H1 (cell line): Measurements from ENCODE around the gene CACNA1D. TPM values are rescaled to one million over a fixed set of nuclear protein-coding genes. Genes with fewer than 3 reads are reported as not detected.

ENCODE experiments used
- CTCF ChIA-PET: fragments of 300-600 bp; sonication (Branson Sonifier 250); formaldehyde crosslinking; loops from one replicate; lab custom pipeline; 2021; ENCODE audit not compliant: partially characterized antibody; lab: Charles Lee
- POLR2A ChIA-PET: fragments of 300-600 bp; sonication (Branson Sonifier 250); formaldehyde crosslinking; loops from one replicate; lab custom pipeline; 2021; ENCODE audit warnings: inconsistent platforms; ENCODE audit not compliant: partially characterized antibody; lab: Charles Lee
- DNase-seq, 2 experiments: peaks; one replicate each; pipeline versions ENCODE4 v3.0.0 to v3.0.0-alpha.2; 2010 to 2022; ENCODE audit warnings: low spot score in 2 of 2, low read depth in 1 of 2, mixed read lengths in 1 of 2
- FAIRE-seq: peaks from 2 replicates; lab custom pipeline; 2011; peaks lifted over from hg19 to GRCh38; lab: Jason Lieb, UNC
- H2AFZ ChIP-seq: 2 replicates; pipeline ENCODE4 v1.8.1; 2012; ENCODE audit warnings: low read length, inconsistent platforms
- H2AK5ac ChIP-seq: 2 replicates; pipeline ENCODE4 v1.6.1; 2013; ENCODE audit warnings: low read depth, low read length
- H2BK120ac ChIP-seq: replicated peaks from 2 replicates; pipeline ENCODE3; 2013; ENCODE audit warnings: low read depth, low read length, inconsistent platforms
- H2BK12ac ChIP-seq: 2 replicates; pipeline ENCODE4 v1.6.1; 2013; ENCODE audit warnings: low read depth, low read length
- H2BK15ac ChIP-seq: 2 replicates; pipeline ENCODE4 v1.6.1; 2013; ENCODE audit warnings: low read length
- H2BK20ac ChIP-seq: 2 replicates; pipeline ENCODE4 v1.6.1; 2013; ENCODE audit warnings: low read length
- H2BK5ac ChIP-seq: 2 replicates; pipeline ENCODE4 v1.6.1; 2013; ENCODE audit warnings: low read depth, low read length
- H3K14ac ChIP-seq: 2 replicates; pipeline ENCODE4 v1.6.1; 2013; ENCODE audit warnings: inconsistent platforms; ENCODE audit not compliant: insufficient read length
- H3K18ac ChIP-seq: 2 replicates; pipeline ENCODE4 v1.6.1; 2013; ENCODE audit warnings: low read length; ENCODE audit errors: extremely low read depth
- H3K23ac ChIP-seq: 2 replicates; pipeline ENCODE4 v1.6.1; 2013; ENCODE audit warnings: inconsistent platforms; ENCODE audit not compliant: insufficient read length
- H3K23me2 ChIP-seq: 2 replicates; pipeline ENCODE4 v1.6.1; 2013; ENCODE audit warnings: low read depth, low read length
- H3K27ac ChIP-seq: 2 replicates; pipeline ENCODE4 v1.6.1; 2011; ENCODE audit warnings: low read depth, low read length, inconsistent platforms
- H3K27me3 ChIP-seq, 4 experiments: replicated peaks in 1 of 4; 1 replicate in 1 of 4; 2 replicates in 3 of 4; pipeline versions ENCODE4 v1.6.1 to v1.8.1; 2011 to 2013; ENCODE audit warnings: low read length in 3 of 4, mild to moderate bottlenecking in 3 of 4, inconsistent platforms in 2 of 4, mixed read lengths in 2 of 4, moderate library complexity in 1 of 4; ENCODE audit not compliant: control insufficient read depth in 3 of 4, insufficient read depth in 3 of 4; ENCODE audit errors: extremely low read depth in 1 of 4
- H3K36me3 ChIP-seq, 4 experiments: 2 replicates each; pipeline versions ENCODE4 v1.6.1 to v1.8.1; 2011 to 2013; ENCODE audit warnings: mild to moderate bottlenecking in 4 of 4, low read length in 3 of 4, moderate library complexity in 2 of 4, control low read depth in 1 of 4, inconsistent platforms in 1 of 4; ENCODE audit not compliant: insufficient read depth in 4 of 4, control insufficient read depth in 2 of 4
- H3K4ac ChIP-seq: replicated peaks from 2 replicates; pipeline ENCODE3; 2013; ENCODE audit warnings: low read length, low read depth, mixed read lengths, inconsistent platforms; ENCODE audit not compliant: insufficient read length
- H3K4me1 ChIP-seq, 4 experiments: replicated peaks in 1 of 4; 1 replicate in 1 of 4; 2 replicates in 3 of 4; pipeline versions ENCODE4 v1.6.1 to v1.8.1; 2011 to 2013; ENCODE audit warnings: low read length in 3 of 4, inconsistent platforms in 2 of 4, mixed read lengths in 1 of 4; ENCODE audit not compliant: insufficient read depth in 4 of 4, control insufficient read depth in 3 of 4
- H3K4me2 ChIP-seq, 2 experiments: 2 replicates each; pipeline versions ENCODE4 v1.6.1 to v1.8.1; 2011 to 2013; ENCODE audit warnings: low read depth in 2 of 2, low read length in 2 of 2, control low read depth in 1 of 2, inconsistent platforms in 1 of 2, mild to moderate bottlenecking in 1 of 2; ENCODE audit not compliant: insufficient read depth in 1 of 2
- H3K4me3 ChIP-seq, 4 experiments: fragments of 200-600, 300-600 bp in 1 of 4; sonication (generic), shearing (Covaris generic), sonication (Bioruptor Twin) in 1 of 4; 2 replicates each; pipeline versions ENCODE4 v1.5.1 to v1.8.1; 2011 to 2016; ENCODE audit warnings: low read length in 4 of 4, low read depth in 3 of 4, control low read depth in 2 of 4, inconsistent platforms in 2 of 4, mild to moderate bottlenecking in 2 of 4, mixed read lengths in 1 of 4, moderate library complexity in 1 of 4; ENCODE audit not compliant: insufficient read depth in 2 of 4; ENCODE audit errors: extremely low read depth in 1 of 4
- H3K56ac ChIP-seq: replicated peaks from 2 replicates; pipeline ENCODE3; 2013; ENCODE audit warnings: low read depth, mild to moderate bottlenecking, mixed read lengths, low read length, inconsistent platforms; ENCODE audit not compliant: insufficient read length
- H3K79me1 ChIP-seq: 2 replicates; pipeline ENCODE4 v1.6.1; 2013; ENCODE audit warnings: low read depth, low read length, control low read depth
- H3K79me2 ChIP-seq, 2 experiments: 2 replicates each; pipeline versions ENCODE4 v1.6.1 to v1.8.1; 2012 to 2013; ENCODE audit warnings: low read length in 2 of 2, mild to moderate bottlenecking in 2 of 2, inconsistent platforms in 1 of 2; ENCODE audit not compliant: insufficient read depth in 2 of 2, control insufficient read depth in 1 of 2
- H3K9ac ChIP-seq, 4 experiments: replicated peaks in 1 of 4; 1 replicate in 1 of 4; 2 replicates in 3 of 4; pipeline versions ENCODE4 v1.6.1 to v1.8.1; 2011 to 2013; ENCODE audit warnings: low read depth in 3 of 4, low read length in 3 of 4, control low read depth in 2 of 4, mild to moderate bottlenecking in 2 of 4, moderate library complexity in 2 of 4, inconsistent platforms in 1 of 4; ENCODE audit errors: extremely low read depth in 1 of 4
- H3K9me3 ChIP-seq, 2 experiments: 2 replicates each; pipeline versions ENCODE4 v1.6.1 to v1.8.1; 2012 to 2013; ENCODE audit warnings: mild to moderate bottlenecking in 2 of 2, moderate library complexity in 2 of 2, control low read depth in 1 of 2, inconsistent platforms in 1 of 2, low read depth in 1 of 2, low read length in 1 of 2, mixed read lengths in 1 of 2; ENCODE audit not compliant: insufficient read depth in 2 of 2
- H4K20me1 ChIP-seq, 2 experiments: replicated peaks in 1 of 2; 2 replicates each; pipeline versions ENCODE3 to v1.8.1; 2011 to 2013; ENCODE audit warnings: inconsistent platforms in 2 of 2, low read length in 2 of 2, mild to moderate bottlenecking in 1 of 2; ENCODE audit not compliant: insufficient read depth in 2 of 2, control insufficient read depth in 1 of 2
- H4K5ac ChIP-seq: 2 replicates; pipeline ENCODE4 v1.6.1; 2013; ENCODE audit warnings: low read length, low read depth, mixed read lengths, inconsistent platforms; ENCODE audit not compliant: insufficient read length
- H4K8ac ChIP-seq: 2 replicates; pipeline ENCODE4 v1.8.0; 2013; ENCODE audit warnings: mild to moderate bottlenecking, moderate library complexity, low read length, inconsistent platforms; ENCODE audit not compliant: insufficient read depth; ENCODE audit errors: extremely low read depth
- H4K91ac ChIP-seq: replicated peaks from 2 replicates; pipeline ENCODE3; 2013; ENCODE audit warnings: low read length, mixed read lengths, inconsistent platforms; ENCODE audit not compliant: insufficient read length
- CBX5 ChIP-seq: fragments of 300-800, 300-1000 bp; sonication (generic); IDR thresholded peaks from 2 replicates; pipeline ENCODE4 v1.7.1; 2016; ENCODE audit warnings: antibody characterized with exemption, low read length, low read depth
- CBX8 ChIP-seq: fragments of 300-800, 300-1000 bp; sonication (generic); IDR thresholded peaks from 2 replicates; pipeline ENCODE4 v1.7.1; 2016; ENCODE audit warnings: low read depth, low read length, borderline replicate concordance
- CTBP2 ChIP-seq: IDR thresholded peaks from 2 replicates; pipeline ENCODE4 v1.7.0; 2011; ENCODE audit warnings: borderline replicate concordance, mild to moderate bottlenecking, moderate library complexity, mixed read lengths, low read length; ENCODE audit not compliant: insufficient read depth, insufficient read length
- E2F6 ChIP-seq: IDR thresholded peaks from 2 replicates; pipeline ENCODE4 v1.6.1; 2012; ENCODE audit warnings: inconsistent platforms
- MAX ChIP-seq: IDR thresholded peaks from 2 replicates; pipeline ENCODE4 v1.6.1; 2012; ENCODE audit warnings: inconsistent platforms
- POU5F1 ChIP-seq: IDR thresholded peaks from 2 replicates; pipeline ENCODE4 v1.6.1; 2011; ENCODE audit warnings: low read depth, mild to moderate bottlenecking, low read length, moderate library complexity
- TBP ChIP-seq: IDR thresholded peaks from 2 replicates; pipeline ENCODE4 v1.6.1; 2011; ENCODE audit warnings: low read depth, low read length, improper control_type of control experiment
- YY1 ChIP-seq: IDR thresholded peaks from 2 replicates; pipeline ENCODE4 v1.6.1; 2011; ENCODE audit warnings: low read depth, mild to moderate bottlenecking, low read length
- WGBS, 2 experiments: shearing (Covaris generic) in 1 of 2; methylation state at CpG; one replicate each; pipeline versions ENCODE4 v1.1.6 to v1.1.7; 2013 to 2015; ENCODE audit warnings: low lambda C conversion rate in 2 of 2, mixed read lengths in 2 of 2, inconsistent platforms in 1 of 2, low coverage in 1 of 2, missing lambda C conversion rate in 1 of 2; ENCODE audit not compliant: insufficient replicate concordance in 2 of 2, insufficient coverage in 1 of 2, insufficient read length in 1 of 2; ENCODE audit errors: extremely low coverage in 1 of 2, missing lambda C conversion rate in 1 of 2; 5-methylcytosine and 5-hydroxymethylcytosine counted together
- polyA plus RNA-seq, 7 experiments: library from polyadenylated mRNA; depleted of rRNA in 3 of 7; stranded (reverse) in 5 of 7; unstranded in 2 of 7; fragments of >200 nt in 5 of 7; fragments of 200-250 nt in 2 of 7; gene quantifications; 1 replicate in 5 of 7; 2 replicates in 1 of 7; 4 replicates in 1 of 7; pipeline versions ENCODE4 v1.2.1 to v1.2.3, GENCODE V29; 2011 to 2013; ENCODE audit warnings: missing spikeins in 2 of 7, mixed read lengths in 2 of 7
- total RNA-seq: library from RNA; stranded (reverse); fragmentation: NEBNext Ultra II Directional; extraction: Animal tissue kit (Norgen Biotek cat#: 25700); gene quantifications from 2 replicates; pipeline ENCODE4 v1.2.1, GENCODE V29; 2021

Gene CACNA1D
- total and polyA plus RNA-seq, 2 of the 8 experiments (the other 6 are each of a cell fraction or from before 2014, with no cell fraction given), result 2.0 to 2.9 TPM

GRCh38 chr3:53689681-53690080, 195.3 kb downstream of the CACNA1D start:
- no peak overlapping the region for H4K91ac ChIP-seq
- DNase-seq (peak in 1 of 2 experiments; percentile 10), FAIRE-seq (no peak)
- H3K79me1 ChIP-seq, result no peaks in the 10 kb centered on the region
- H4K8ac ChIP-seq, result no peak overlapping the region
- no peaks in the 10 kb centered on the region for H3K9me3 ChIP-seq
- H2BK20ac ChIP-seq, result no peak overlapping the region
- no peak overlapping the region for H4K5ac ChIP-seq
- no peak overlapping the region for H2BK12ac ChIP-seq
- no peaks in the 10 kb centered on the region for H4K20me1 ChIP-seq
- no peak overlapping the region for H3K4me3 ChIP-seq
- 79% methylated on average over 2 of the region's 2 CpGs; no CpG with 5 or more reads in 1 of the 2 experiments for WGBS, 2 experiments
- H2BK15ac ChIP-seq, result no peak overlapping the region
- no peak overlapping the region for H3K4ac ChIP-seq
- no peak overlapping the region for H2BK120ac ChIP-seq
- H3K4me1 ChIP-seq, result peaks cover 0 to 3% (median 0%) of the 10 kb centered on the region in 4 experiments; a peak in 1 of 7 replicates
- H3K23ac ChIP-seq, result no peak overlapping the region
- no peak overlapping the region for H3K14ac ChIP-seq
- no peaks in the 10 kb centered on the region for H3K79me2 ChIP-seq
- no peak overlapping the region for H3K56ac ChIP-seq
- POLR2A ChIA-PET, result no interaction called here
- no peak overlapping the region for H3K4me2 ChIP-seq
- no peak overlapping the region for H2AFZ ChIP-seq
- H3K23me2 ChIP-seq, result no peaks in the 10 kb centered on the region
- no peak overlapping the region for H2AK5ac ChIP-seq
- TF ChIP-seq CBX8, result no peak
- TF ChIP-seq MAX, result no peak
- no peak for TF ChIP-seq TBP
- TF ChIP-seq CBX5, result no peak
- no peak for TF ChIP-seq CTBP2
- no peak for TF ChIP-seq YY1
- TF ChIP-seq E2F6, result no peak
- no peak for TF ChIP-seq POU5F1
- H3K18ac ChIP-seq, result no peak overlapping the region
- H3K27ac ChIP-seq, result no peak overlapping the region
- H3K9ac ChIP-seq, result no peak overlapping the region
- no peak overlapping the region for H2BK5ac ChIP-seq
- CTCF ChIA-PET, result interaction anchor here (0.8 to 2.9 kb wide), 13 partner anchors 8 to 315 kb away, joined by 3 to 18 read pairs (median 5); no protein-coding TSS in a partner anchor
- no peaks in the 10 kb centered on the region for H3K27me3 ChIP-seq
- H3K36me3 ChIP-seq, result no peaks in the 10 kb centered on the region
